H9 (cell line): ENCODE measurements around the gene MRPL44. TPM values are rescaled to one million over a fixed set of nuclear protein-coding genes. Genes with fewer than 3 reads are reported as not detected.

Source experiments
- DNase-seq: peaks from one replicate; pipeline ENCODE4 v3.0.0-alpha.2; 2017
- H2AFZ ChIP-seq: one replicate; pipeline ENCODE4 v1.6.1; 2013; ENCODE audit warnings: mild to moderate bottlenecking, low read length, control low read depth, moderate library complexity
- H2AK5ac ChIP-seq: 2 replicates; pipeline ENCODE4 v1.6.1; 2013; ENCODE audit warnings: low read length, control low read depth, mixed read lengths; ENCODE audit not compliant: insufficient read length
- H2BK120ac ChIP-seq: one replicate; pipeline ENCODE4 v1.6.1; 2013; ENCODE audit warnings: low read depth, mild to moderate bottlenecking, low read length, control low read depth, inconsistent platforms; ENCODE audit not compliant: poor library complexity, severe bottlenecking
- H2BK12ac ChIP-seq: 2 replicates; pipeline ENCODE4 v1.6.1; 2013; ENCODE audit warnings: low read length, control low read depth, mixed read lengths, low read depth; ENCODE audit not compliant: insufficient read length
- H2BK15ac ChIP-seq: 2 replicates; pipeline ENCODE4 v1.6.1; 2013; ENCODE audit warnings: low read depth, low read length, control low read depth
- H2BK20ac ChIP-seq: one replicate; pipeline ENCODE4 v1.6.1; 2013; ENCODE audit warnings: low read depth, mild to moderate bottlenecking, low read length, control low read depth, inconsistent platforms; ENCODE audit not compliant: poor library complexity, severe bottlenecking
- H2BK5ac ChIP-seq: 2 replicates; pipeline ENCODE4 v1.6.1; 2013; ENCODE audit warnings: low read length, control low read depth, mixed read lengths; ENCODE audit not compliant: insufficient read length
- H3K14ac ChIP-seq: 2 replicates; pipeline ENCODE4 v1.6.1; 2013; ENCODE audit warnings: low read length, control low read depth; ENCODE audit not compliant: insufficient read depth
- H3K18ac ChIP-seq: 2 replicates; pipeline ENCODE4 v1.6.1; 2013; ENCODE audit warnings: low read depth, mild to moderate bottlenecking, mixed read lengths, low read length, control low read depth; ENCODE audit not compliant: insufficient read length
- H3K23ac ChIP-seq: 2 replicates; pipeline ENCODE4 v1.6.1; 2013; ENCODE audit warnings: low read length, control low read depth, mixed read lengths, low read depth; ENCODE audit not compliant: insufficient read length
- H3K23me2 ChIP-seq: 2 replicates; pipeline ENCODE4 v1.6.1; 2013; ENCODE audit warnings: low read depth, mild to moderate bottlenecking, mixed read lengths, low read length, control low read depth; ENCODE audit not compliant: insufficient read length, poor library complexity, severe bottlenecking
- H3K27ac ChIP-seq: 2 replicates; pipeline ENCODE4 v1.5.1; 2013; ENCODE audit warnings: low read length, control low read depth, mixed read lengths, low read depth; ENCODE audit not compliant: insufficient read length
- H3K27me3 ChIP-seq: 2 replicates; pipeline ENCODE4 v1.6.1; 2013; ENCODE audit warnings: low read length, control low read depth, inconsistent platforms; ENCODE audit not compliant: insufficient read depth
- H3K4ac ChIP-seq: 2 replicates; pipeline ENCODE4 v1.6.1; 2013; ENCODE audit warnings: low read depth, mild to moderate bottlenecking, control low read depth, inconsistent platforms, low read length, moderate library complexity
- H3K4me1 ChIP-seq: 2 replicates; pipeline ENCODE4 v1.6.1; 2013; ENCODE audit warnings: low read length, control low read depth, inconsistent platforms; ENCODE audit not compliant: insufficient read depth
- H3K4me2 ChIP-seq: 2 replicates; pipeline ENCODE4 v1.6.1; 2013; ENCODE audit warnings: low read length, control low read depth, mixed read lengths; ENCODE audit not compliant: insufficient read length, insufficient read depth
- H3K56ac ChIP-seq: 2 replicates; pipeline ENCODE4 v1.6.1; 2013; ENCODE audit warnings: low read depth, mild to moderate bottlenecking, mixed read lengths, low read length, control low read depth; ENCODE audit not compliant: insufficient read length
- H3K79me1 ChIP-seq: 2 replicates; pipeline ENCODE4 v1.6.1; 2013; ENCODE audit warnings: low read depth, mild to moderate bottlenecking, moderate library complexity, low read length, control low read depth, inconsistent platforms; ENCODE audit not compliant: insufficient read depth, poor library complexity, severe bottlenecking
- H3K79me2 ChIP-seq: 2 replicates; pipeline ENCODE4 v1.6.1; 2013; ENCODE audit warnings: low read length, control low read depth, inconsistent platforms; ENCODE audit not compliant: insufficient read depth
- H3K9ac ChIP-seq: 2 replicates; pipeline ENCODE4 v1.6.1; 2013; ENCODE audit warnings: low read length, control low read depth, mixed read lengths; ENCODE audit not compliant: insufficient read length; ENCODE audit errors: extremely low read depth
- H3K9me3 ChIP-seq: one replicate; pipeline ENCODE4 v1.6.1; 2013; ENCODE audit warnings: low read depth, low read length, inconsistent platforms; ENCODE audit not compliant: control insufficient read depth
- H3T11ph ChIP-seq: one replicate; pipeline ENCODE4 v1.6.1; 2013; ENCODE audit warnings: mild to moderate bottlenecking, low read length, control low read depth, inconsistent platforms
- H4K20me1 ChIP-seq: one replicate; pipeline ENCODE4 v1.6.1; 2013; ENCODE audit not compliant: control insufficient read depth, insufficient read length, insufficient read depth
- H4K5ac ChIP-seq: 2 replicates; pipeline ENCODE4 v1.6.1; 2013; ENCODE audit warnings: low read depth, mild to moderate bottlenecking, mixed read lengths, low read length, control low read depth; ENCODE audit not compliant: insufficient read length
- H4K8ac ChIP-seq: replicated peaks from 2 replicates; pipeline ENCODE4 v1.6.1; 2013; ENCODE audit warnings: low read length, control low read depth, mixed read lengths, low read depth; ENCODE audit not compliant: insufficient read length
- H4K91ac ChIP-seq: 2 replicates; pipeline ENCODE4 v1.6.1; 2013; ENCODE audit warnings: low read depth, mild to moderate bottlenecking, moderate library complexity, mixed read lengths, low read length, control low read depth; ENCODE audit not compliant: insufficient read length
- H3K27ac Mint-ChIP-seq, 3 experiments: 2 replicates in 2 of 3; 3 replicates in 1 of 3; pipeline ENCODE4 v1.8.0; 2020 to 2021; ENCODE audit warnings: mixed read lengths in 3 of 3, mild to moderate bottlenecking in 1 of 3, moderate library complexity in 1 of 3
- H3K27me3 Mint-ChIP-seq: 2 replicates; pipeline ENCODE4 v1.8.0; 2021; ENCODE audit warnings: low read depth, mild to moderate bottlenecking, moderate library complexity, mixed read lengths
- H3K36me3 Mint-ChIP-seq, 3 experiments: 2 replicates in 2 of 3; 3 replicates in 1 of 3; pipeline ENCODE4 v1.8.0; 2020 to 2021; ENCODE audit warnings: low read depth in 3 of 3, mixed read lengths in 3 of 3; ENCODE audit not compliant: insufficient read depth in 1 of 3
- H3K4me1 Mint-ChIP-seq, 2 experiments: 2 replicates each; pipeline ENCODE4 v1.8.0; 2020; ENCODE audit warnings: mixed read lengths in 2 of 2
- H3K4me3 Mint-ChIP-seq, 2 experiments: 2 replicates in 1 of 2; 3 replicates in 1 of 2; pipeline ENCODE4 v1.8.0; 2020 to 2021; ENCODE audit warnings: mild to moderate bottlenecking in 2 of 2, mixed read lengths in 2 of 2, moderate library complexity in 1 of 2
- H3K9me3 Mint-ChIP-seq, 2 experiments: 2 replicates in 1 of 2; 3 replicates in 1 of 2; pipeline ENCODE4 v1.8.0; 2020; ENCODE audit warnings: mild to moderate bottlenecking in 2 of 2, mixed read lengths in 2 of 2, moderate library complexity in 1 of 2
- CTCF ChIP-seq: fragments of 200-600 bp; sonication (generic); conservative IDR thresholded peaks from 3 replicates; pipeline ENCODE4 v1.8.0; 2021; ENCODE audit warnings: antibody characterized with exemption, mild to moderate bottlenecking
- WGBS: extraction: QIAGEN DNeasy Blood & Tissue Kit; methylation state at CpG from one replicate; pipeline ENCODE4 v1.1.7; 2013; ENCODE audit warnings: missing lambda C conversion rate, low lambda C conversion rate, mixed read lengths; ENCODE audit not compliant: insufficient read length; ENCODE audit errors: extremely low coverage; 5-methylcytosine and 5-hydroxymethylcytosine counted together
- total RNA-seq: library from RNA; stranded (reverse); gene quantifications from 2 replicates; pipeline ENCODE4 v1.2.1, GENCODE V29; 2021

MRPL44 gene
- total RNA-seq, 1 experiment from 2014 or later = 46.1 TPM

GRCh38 chr2:223936862-223937326, 20.4 kb upstream of the MRPL44 start:
- WGBS = no CpG with 5 or more reads among the region's 5 CpGs
- Histone ChIP-seq H3K4ac (no peak overlapping the region), H3K18ac (no peak overlapping the region), H2AFZ (no peak overlapping the region), H3K9me3 (no peaks in the 10 kb centered on the region), H3K4me1 (peaks cover 29% of the 10 kb centered on the region), H4K20me1 (no peaks in the 10 kb centered on the region), H2BK20ac (peak overlapping the region; percentile 26), H2AK5ac (no peak overlapping the region), H2BK120ac (no peak overlapping the region), H3K23me2 (no peaks in the 10 kb centered on the region), H3K79me1 (peaks cover 9% of the 10 kb centered on the region), H2BK15ac (no peak overlapping the region), H3T11ph (no peak overlapping the region), H4K8ac (no peak overlapping the region), H2BK12ac (peak overlapping the region; percentile 8), H2BK5ac (no peak overlapping the region), H4K5ac (no peak overlapping the region), H3K79me2 (peaks cover 45% of the 10 kb centered on the region; the same call in 1 of the 2 replicates), H3K56ac (no peak overlapping the region), H3K23ac (no peak overlapping the region), H3K27me3 (no peaks in the 10 kb centered on the region), H3K27ac (no peak overlapping the region), H3K4me2 (peak overlapping the region; percentile 35), H4K91ac (no peak overlapping the region), H3K14ac (no peak overlapping the region; the same call in 1 of the 2 replicates), H3K9ac (no peak overlapping the region)
- TF ChIP-seq CTCF = no peak
- Mint-ChIP-seq H3K27me3 (no peaks in the 10 kb centered on the region), H3K27ac (peak overlapping the region in 2 of 3 experiments; percentile 8 to 42; a peak in 4 of 7 replicates), H3K4me3 (peak overlapping the region in 1 of 2 experiments; percentile 53; a peak in 2 of 5 replicates), H3K36me3 (peaks cover 7 to 14% (median 8%) of the 10 kb centered on the region in 3 experiments; a peak in 6 of 7 replicates), H3K4me1 (peaks cover 55 to 62% of the 10 kb centered on the region in 2 experiments), H3K9me3 (no peaks in the 10 kb centered on the region)
- DNase-seq = no peak
